ENCODE results near the gene CRIP2. TPM values are rescaled to one million over a fixed set of nuclear protein-coding genes. Genes with fewer than 3 reads are reported as not detected.

CRIP2 gene
- total and polyA plus RNA-seq, 2 of the 13 experiments (the other 11 are each of a cell fraction or from before 2014, with no cell fraction given), result 31.6 to 37.9 TPM

DNA sequence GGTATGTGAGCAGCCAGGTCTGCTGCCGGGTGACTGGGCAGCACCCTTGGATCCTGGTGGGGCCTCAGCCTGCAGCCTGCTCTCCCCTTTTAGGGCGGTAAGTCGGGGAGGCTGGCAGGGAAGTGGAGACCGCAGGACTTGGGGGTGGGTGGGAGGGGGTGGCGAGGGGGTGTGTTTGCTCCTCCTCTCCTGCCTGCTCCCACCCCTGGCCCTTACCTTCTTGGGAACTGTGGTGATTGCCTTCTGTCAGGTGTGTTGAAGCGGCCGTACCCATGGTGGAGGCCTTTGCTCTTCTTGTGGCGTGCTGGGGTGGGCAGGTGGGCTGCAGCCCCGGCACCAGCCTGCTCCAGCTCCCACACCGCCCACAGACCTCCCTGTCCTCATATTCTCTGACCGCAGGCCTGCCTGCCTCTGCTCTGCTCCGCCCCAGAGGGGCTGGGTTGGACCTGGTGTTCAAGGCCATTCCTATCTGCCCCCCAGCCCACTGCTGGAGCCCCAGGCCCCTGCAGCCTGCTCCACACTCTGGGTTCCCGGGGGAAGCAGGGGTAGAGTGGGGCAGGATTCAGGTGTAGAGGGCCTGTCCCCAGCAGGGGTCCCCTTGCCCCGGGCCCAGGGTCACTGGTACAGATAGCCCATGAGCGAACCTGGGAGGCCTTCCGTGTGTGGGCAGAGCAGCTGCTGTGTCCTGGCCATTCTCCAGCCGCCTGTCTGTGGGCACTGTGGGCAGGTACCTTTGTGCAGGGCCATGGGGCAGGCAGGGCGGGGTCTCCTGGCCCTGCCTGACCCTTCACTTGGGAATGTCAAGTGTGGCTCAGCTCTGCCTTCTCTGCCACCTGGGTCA, 21.6 kb downstream of the CRIP2 start (continued):
- TF ChIP-seq ZNF746 (CRISPR knock-in tag; IDR thresholded peaks at IDR 0.05), result peak; percentile 58; the same call in 1 of the 2 replicates
- TF ChIP-seq ZNF432 (CRISPR knock-in tag; IDR thresholded peaks at IDR 0.05; ENCODE audit: borderline replicate concordance), result no peak
- peak in 1 of 2 experiments; percentile 36; a peak in 1 of 4 replicates for TF ChIP-seq NR2F1 (CRISPR knock-in tag; IDR thresholded peaks at IDR 0.05)
- TF ChIP-seq, protein P1, sequence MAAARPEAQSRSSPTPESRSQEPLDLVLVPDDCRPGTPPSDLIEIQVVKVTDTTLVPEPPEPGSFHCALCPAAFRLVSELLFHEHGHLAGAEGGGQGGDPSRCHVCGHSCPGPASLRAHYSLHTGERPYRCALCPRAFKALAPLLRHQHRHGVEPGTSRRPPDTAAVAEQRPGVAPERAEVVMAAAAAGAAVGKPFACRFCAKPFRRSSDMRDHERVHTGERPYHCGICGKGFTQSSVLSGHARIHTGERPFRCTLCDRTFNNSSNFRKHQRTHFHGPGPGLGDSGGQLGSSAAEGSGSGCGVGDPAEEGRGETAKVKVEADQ (CRISPR knock-in tag; IDR thresholded peaks at IDR 0.05; ENCODE audit: borderline replicate concordance), result peak; percentile 70; the same call in 1 of the 2 replicates
- TF ChIP-seq CBX5 (CRISPR knock-in tag; IDR thresholded peaks at IDR 0.05; ENCODE audit: borderline replicate concordance), result no peak
- TF ChIP-seq, protein P2, sequence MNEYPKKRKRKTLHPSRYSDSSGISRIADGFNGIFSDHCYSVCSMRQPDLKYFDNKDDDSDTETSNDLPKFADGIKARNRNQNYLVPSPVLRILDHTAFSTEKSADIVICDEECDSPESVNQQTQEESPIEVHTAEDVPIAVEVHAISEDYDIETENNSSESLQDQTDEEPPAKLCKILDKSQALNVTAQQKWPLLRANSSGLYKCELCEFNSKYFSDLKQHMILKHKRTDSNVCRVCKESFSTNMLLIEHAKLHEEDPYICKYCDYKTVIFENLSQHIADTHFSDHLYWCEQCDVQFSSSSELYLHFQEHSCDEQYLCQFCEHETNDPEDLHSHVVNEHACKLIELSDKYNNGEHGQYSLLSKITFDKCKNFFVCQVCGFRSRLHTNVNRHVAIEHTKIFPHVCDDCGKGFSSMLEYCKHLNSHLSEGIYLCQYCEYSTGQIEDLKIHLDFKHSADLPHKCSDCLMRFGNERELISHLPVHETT (CRISPR knock-in tag; conservative IDR thresholded peaks at IDR 0.05), result no peak; the same call in 1 of the 2 replicates
- TF ChIP-seq SIX4 (CRISPR knock-in tag; IDR thresholded peaks at IDR 0.05), result 0 out of 2 replicates have a peak, but pooled peaks have one; percentile 30
- peak; percentile 44; the same call in 1 of the 2 replicates for TF ChIP-seq ETV5 (CRISPR knock-in tag; IDR thresholded peaks at IDR 0.05; ENCODE audit: borderline replicate concordance)
- TF ChIP-seq HIVEP1 (CRISPR knock-in tag; IDR thresholded peaks at IDR 0.05), result no peak
- TF ChIP-seq ZNF644 (CRISPR knock-in tag; IDR thresholded peaks at IDR 0.05; ENCODE audit: low read depth), result no peak
- TF ChIP-seq ELF1 (CRISPR knock-in tag; IDR thresholded peaks at IDR 0.05), result peak; percentile 16; the same call in 1 of the 2 replicates
- TF ChIP-seq, protein P3, sequence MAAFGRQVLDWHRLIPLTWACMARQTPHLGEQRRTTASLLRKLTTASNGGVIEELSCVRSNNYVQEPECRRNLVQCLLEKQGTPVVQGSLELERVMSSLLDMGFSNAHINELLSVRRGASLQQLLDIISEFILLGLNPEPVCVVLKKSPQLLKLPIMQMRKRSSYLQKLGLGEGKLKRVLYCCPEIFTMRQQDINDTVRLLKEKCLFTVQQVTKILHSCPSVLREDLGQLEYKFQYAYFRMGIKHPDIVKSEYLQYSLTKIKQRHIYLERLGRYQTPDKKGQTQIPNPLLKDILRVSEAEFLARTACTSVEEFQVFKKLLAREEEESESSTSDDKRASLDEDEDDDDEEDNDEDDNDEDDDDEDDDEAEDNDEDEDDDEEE (CRISPR knock-in tag; IDR thresholded peaks at IDR 0.05), result peak; percentile 66; the same call in 1 of the 2 replicates
- TF ChIP-seq ZBTB21 (CRISPR knock-in tag; IDR thresholded peaks at IDR 0.05), result no peak
- TF ChIP-seq, protein P4, sequence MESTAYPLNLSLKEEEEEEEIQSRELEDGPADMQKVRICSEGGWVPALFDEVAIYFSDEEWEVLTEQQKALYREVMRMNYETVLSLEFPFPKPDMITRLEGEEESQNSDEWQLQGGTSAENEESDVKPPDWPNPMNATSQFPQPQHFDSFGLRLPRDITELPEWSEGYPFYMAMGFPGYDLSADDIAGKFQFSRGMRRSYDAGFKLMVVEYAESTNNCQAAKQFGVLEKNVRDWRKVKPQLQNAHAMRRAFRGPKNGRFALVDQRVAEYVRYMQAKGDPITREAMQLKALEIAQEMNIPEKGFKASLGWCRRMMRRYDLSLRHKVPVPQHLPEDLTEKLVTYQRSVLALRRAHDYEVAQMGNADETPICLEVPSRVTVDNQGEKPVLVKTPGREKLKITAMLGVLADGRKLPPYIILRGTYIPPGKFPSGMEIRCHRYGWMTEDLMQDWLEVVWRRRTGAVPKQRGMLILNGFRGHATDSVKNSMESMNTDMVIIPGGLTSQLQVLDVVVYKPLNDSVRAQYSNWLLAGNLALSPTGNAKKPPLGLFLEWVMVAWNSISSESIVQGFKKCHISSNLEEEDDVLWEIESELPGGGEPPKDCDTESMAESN (CRISPR knock-in tag; conservative IDR thresholded peaks at IDR 0.05), result no peak; the same call in 1 of the 2 replicates
- TF ChIP-seq, protein P5, sequence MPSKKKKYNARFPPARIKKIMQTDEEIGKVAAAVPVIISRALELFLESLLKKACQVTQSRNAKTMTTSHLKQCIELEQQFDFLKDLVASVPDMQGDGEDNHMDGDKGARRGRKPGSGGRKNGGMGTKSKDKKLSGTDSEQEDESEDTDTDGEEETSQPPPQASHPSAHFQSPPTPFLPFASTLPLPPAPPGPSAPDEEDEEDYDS (CRISPR knock-in tag; IDR thresholded peaks at IDR 0.05), result peak; percentile 90
- no peak for TF ChIP-seq TRIM24 (CRISPR knock-in tag; IDR thresholded peaks at IDR 0.05)
- no peak for TF ChIP-seq SP2 (CRISPR knock-in tag; IDR thresholded peaks at IDR 0.05)
- TF ChIP-seq, protein P6, sequence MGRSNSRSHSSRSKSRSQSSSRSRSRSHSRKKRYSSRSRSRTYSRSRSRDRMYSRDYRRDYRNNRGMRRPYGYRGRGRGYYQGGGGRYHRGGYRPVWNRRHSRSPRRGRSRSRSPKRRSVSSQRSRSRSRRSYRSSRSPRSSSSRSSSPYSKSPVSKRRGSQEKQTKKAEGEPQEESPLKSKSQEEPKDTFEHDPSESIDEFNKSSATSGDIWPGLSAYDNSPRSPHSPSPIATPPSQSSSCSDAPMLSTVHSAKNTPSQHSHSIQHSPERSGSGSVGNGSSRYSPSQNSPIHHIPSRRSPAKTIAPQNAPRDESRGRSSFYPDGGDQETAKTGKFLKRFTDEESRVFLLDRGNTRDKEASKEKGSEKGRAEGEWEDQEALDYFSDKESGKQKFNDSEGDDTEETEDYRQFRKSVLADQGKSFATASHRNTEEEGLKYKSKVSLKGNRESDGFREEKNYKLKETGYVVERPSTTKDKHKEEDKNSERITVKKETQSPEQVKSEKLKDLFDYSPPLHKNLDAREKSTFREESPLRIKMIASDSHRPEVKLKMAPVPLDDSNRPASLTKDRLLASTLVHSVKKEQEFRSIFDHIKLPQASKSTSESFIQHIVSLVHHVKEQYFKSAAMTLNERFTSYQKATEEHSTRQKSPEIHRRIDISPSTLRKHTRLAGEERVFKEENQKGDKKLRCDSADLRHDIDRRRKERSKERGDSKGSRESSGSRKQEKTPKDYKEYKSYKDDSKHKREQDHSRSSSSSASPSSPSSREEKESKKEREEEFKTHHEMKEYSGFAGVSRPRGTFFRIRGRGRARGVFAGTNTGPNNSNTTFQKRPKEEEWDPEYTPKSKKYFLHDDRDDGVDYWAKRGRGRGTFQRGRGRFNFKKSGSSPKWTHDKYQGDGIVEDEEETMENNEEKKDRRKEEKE (IDR thresholded peaks at IDR 0.05), result no peak
- no peak for TF ChIP-seq REL (CRISPR knock-in tag; conservative IDR thresholded peaks at IDR 0.05)

All from HepG2 (cell line).